Right lobe of liver (tissue), 4 donors: ENCODE data around the gene CLIC5.

Source experiments
- POLR2A ChIP-seq: fragments of 450-650 bp; IDR thresholded peaks from one replicate; pipeline ENCODE4 v1.6.1; 2017; ENCODE audit warnings: antibody characterized with exemption, mild to moderate bottlenecking
- TF ChIP-seq, protein P1 (sequence below), 4 donors: fragments of 200-600 bp in 3 of 4; fragments of 450-650 bp in 1 of 4; IDR thresholded peaks; one replicate each; pipeline versions ENCODE4 v1.5.1 to v1.8.0; 2016 to 2022; ENCODE audit warnings: antibody characterized with exemption in 4 of 4, mild to moderate bottlenecking in 2 of 4
- donor health status: DM: no; HTN: no; CAD: no.
- donor health status: DM: no; HTN: no; CAD: no.
- donor health status: DM: no; HTN: yes; CAD: no.

DNA sequence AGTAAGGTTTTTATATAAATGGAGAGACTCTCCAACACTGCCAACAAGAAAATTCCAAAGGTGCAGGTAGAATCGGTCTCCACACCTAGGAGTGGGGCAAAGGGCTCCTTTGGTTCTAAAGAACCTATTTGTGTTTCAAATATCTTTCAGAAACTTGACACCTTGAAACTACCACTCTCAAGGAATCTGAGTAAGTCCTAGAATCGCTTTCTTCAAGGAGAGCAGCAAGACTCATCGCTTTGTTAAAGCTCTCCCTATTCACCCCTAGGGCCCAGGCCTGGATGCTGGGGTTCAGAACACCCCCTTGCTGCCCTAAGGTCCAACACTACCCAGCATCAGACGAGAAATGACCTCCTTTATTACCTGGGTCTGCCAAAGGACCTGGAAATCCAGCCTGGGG is 2.0 kb downstream of the CLIC5 start:
- TF ChIP-seq, protein P1, sequence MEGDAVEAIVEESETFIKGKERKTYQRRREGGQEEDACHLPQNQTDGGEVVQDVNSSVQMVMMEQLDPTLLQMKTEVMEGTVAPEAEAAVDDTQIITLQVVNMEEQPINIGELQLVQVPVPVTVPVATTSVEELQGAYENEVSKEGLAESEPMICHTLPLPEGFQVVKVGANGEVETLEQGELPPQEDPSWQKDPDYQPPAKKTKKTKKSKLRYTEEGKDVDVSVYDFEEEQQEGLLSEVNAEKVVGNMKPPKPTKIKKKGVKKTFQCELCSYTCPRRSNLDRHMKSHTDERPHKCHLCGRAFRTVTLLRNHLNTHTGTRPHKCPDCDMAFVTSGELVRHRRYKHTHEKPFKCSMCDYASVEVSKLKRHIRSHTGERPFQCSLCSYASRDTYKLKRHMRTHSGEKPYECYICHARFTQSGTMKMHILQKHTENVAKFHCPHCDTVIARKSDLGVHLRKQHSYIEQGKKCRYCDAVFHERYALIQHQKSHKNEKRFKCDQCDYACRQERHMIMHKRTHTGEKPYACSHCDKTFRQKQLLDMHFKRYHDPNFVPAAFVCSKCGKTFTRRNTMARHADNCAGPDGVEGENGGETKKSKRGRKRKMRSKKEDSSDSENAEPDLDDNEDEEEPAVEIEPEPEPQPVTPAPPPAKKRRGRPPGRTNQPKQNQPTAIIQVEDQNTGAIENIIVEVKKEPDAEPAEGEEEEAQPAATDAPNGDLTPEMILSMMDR (IDR thresholded peaks at IDR 0.05): no peak
- no peak for TF ChIP-seq POLR2A
